HEK293 (cell line): Measurements from ENCODE around the gene MYH11.
"Not testable (repeated sequence)": the region's sequence is repeated elsewhere in the genome, so short reads cannot be mapped to it uniquely, and the experiment has no call there.

Source experiments
- CTCF ChIA-PET: fragments of 350-600 bp; formaldehyde crosslinking; extraction: SDS; loops from one replicate; lab custom pipeline; 2021; ENCODE audit warnings: antibody characterized with exemption; lab: Yijun Ruan, JAX
- POLR2A ChIA-PET: fragments of 300-600 bp; formaldehyde crosslinking; extraction: SDS; loops from one replicate; lab custom pipeline; 2020; ENCODE audit warnings: antibody characterized with exemption, inconsistent platforms; lab: Yijun Ruan, JAX
- H3K27ac ChIP-seq: fragments of 200-500 bp; sonication (Bioruptor generic); 2 replicates; pipeline ENCODE4 v1.5.1; 2014; ENCODE audit warnings: low read depth, low read length, control low read depth, inconsistent platforms; ENCODE audit errors: extremely low read depth
- H3K36me3 ChIP-seq, 2 experiments: fragments of 200-500 bp in 1 of 2; sonication (Bioruptor generic) in 1 of 2; 1 replicate in 1 of 2; 2 replicates in 1 of 2; pipeline ENCODE4 v1.5.1; 2014 to 2017; ENCODE audit warnings: inconsistent platforms in 2 of 2, low read length in 2 of 2; ENCODE audit not compliant: control insufficient read depth in 2 of 2, insufficient read depth in 1 of 2
- H3K4me1 ChIP-seq: fragments of 200-500 bp; sonication (Bioruptor generic); 2 replicates; pipeline ENCODE4 v1.5.1; 2014; ENCODE audit warnings: mild to moderate bottlenecking, low read length, inconsistent platforms; ENCODE audit not compliant: control insufficient read depth, insufficient read depth
- H3K4me3 ChIP-seq: 2 replicates; pipeline ENCODE4 v1.5.1; 2011; ENCODE audit warnings: low read depth, mild to moderate bottlenecking, control low read depth, low read length, moderate library complexity
- H3K9me3 ChIP-seq: fragments of 200-500 bp; sonication (Bioruptor generic); 2 replicates; pipeline ENCODE4 v1.5.1; 2014; ENCODE audit warnings: low read depth, low read length, inconsistent platforms; ENCODE audit not compliant: control insufficient read depth, insufficient read depth
- GLIS2 ChIP-seq: fragments of 450-650 bp; formaldehyde crosslinking; IDR thresholded peaks from 2 replicates; pipeline ENCODE4 v1.5.1; 2016; ENCODE audit warnings: missing biosample characterization, missing genetic modification characterization
- HOXC10 ChIP-seq: sonication (generic); formaldehyde crosslinking; IDR thresholded peaks from 2 replicates; pipeline ENCODE4 v1.8.1; 2023; ENCODE audit warnings: mild to moderate bottlenecking, missing genetic modification reagents
- RBAK ChIP-seq: fragments of 450-650 bp; formaldehyde crosslinking; IDR thresholded peaks from 2 replicates; pipeline ENCODE4 v1.5.1; 2016; ENCODE audit warnings: missing biosample characterization, missing genetic modification characterization
- ZBTB20 ChIP-seq: fragments of 450-650 bp; formaldehyde crosslinking; IDR thresholded peaks from 2 replicates; pipeline ENCODE4 v1.5.1; 2016; ENCODE audit warnings: missing biosample characterization, missing genetic modification characterization
- ZBTB21 ChIP-seq: fragments of 450-650 bp; formaldehyde crosslinking; IDR thresholded peaks from 2 replicates; pipeline ENCODE4 v1.5.1; 2017; ENCODE audit warnings: missing biosample characterization, missing genetic modification characterization
- ZNF221 ChIP-seq: fragments of 450-650 bp; formaldehyde crosslinking; IDR thresholded peaks from 2 replicates; pipeline ENCODE4 v1.5.1; 2017; ENCODE audit warnings: missing biosample characterization, missing genetic modification characterization, borderline replicate concordance
- ZNF350 ChIP-seq: fragments of 450-650 bp; formaldehyde crosslinking; IDR thresholded peaks from 2 replicates; pipeline ENCODE4 v1.5.0; 2017; ENCODE audit warnings: missing biosample characterization, mild to moderate bottlenecking, missing genetic modification characterization
- ZNF354C ChIP-seq: fragments of 450-650 bp; formaldehyde crosslinking; IDR thresholded peaks from 2 replicates; pipeline ENCODE4 v1.5.1; 2016; ENCODE audit warnings: missing biosample characterization, missing genetic modification characterization, low read depth, borderline replicate concordance
- ZNF449 ChIP-seq: fragments of 450-650 bp; formaldehyde crosslinking; IDR thresholded peaks from 2 replicates; pipeline ENCODE4 v1.5.1; 2017; ENCODE audit warnings: missing biosample characterization, mild to moderate bottlenecking, missing genetic modification characterization, moderate library complexity
- ZNF560 ChIP-seq: fragments of 450-650 bp; formaldehyde crosslinking; IDR thresholded peaks from 2 replicates; pipeline ENCODE4 v1.5.1; 2017; ENCODE audit warnings: missing biosample characterization, missing genetic modification characterization, borderline replicate concordance
- ZNF585B ChIP-seq: fragments of 450-650 bp; formaldehyde crosslinking; IDR thresholded peaks from 2 replicates; pipeline ENCODE4 v1.5.1; 2016; ENCODE audit warnings: missing biosample characterization, missing genetic modification characterization
- ZNF610 ChIP-seq: fragments of 450-650 bp; formaldehyde crosslinking; IDR thresholded peaks from 2 replicates; pipeline ENCODE4 v1.5.1; 2016; ENCODE audit warnings: missing biosample characterization, missing genetic modification characterization, borderline replicate concordance
- ZNF654 ChIP-seq: fragments of 450-650 bp; formaldehyde crosslinking; IDR thresholded peaks from 2 replicates; pipeline ENCODE4 v1.5.1; 2016; ENCODE audit warnings: low read depth, missing biosample characterization, missing genetic modification characterization
- TF ChIP-seq, protein P1 (sequence below): fragments of 450-650 bp; formaldehyde crosslinking; IDR thresholded peaks from 2 replicates; pipeline ENCODE4 v1.5.1; 2016; ENCODE audit warnings: missing biosample characterization, missing genetic modification characterization
- TF ChIP-seq, protein P2 (sequence below): fragments of 450-650 bp; formaldehyde crosslinking; IDR thresholded peaks from 2 replicates; pipeline ENCODE4 v1.5.1; 2016; ENCODE audit warnings: missing biosample characterization, missing genetic modification characterization
- TF ChIP-seq, protein P3 (sequence below): fragments of 450-650 bp; formaldehyde crosslinking; IDR thresholded peaks from 2 replicates; pipeline ENCODE4 v1.5.1; 2016; ENCODE audit warnings: missing biosample characterization, missing genetic modification characterization
- TF ChIP-seq, protein P4 (sequence below): fragments of 450-650 bp; formaldehyde crosslinking; IDR thresholded peaks from 2 replicates; pipeline ENCODE4 v1.5.1; 2016; ENCODE audit warnings: missing biosample characterization, missing genetic modification characterization

Gene MYH11

GRCh38 chr16:15810411-15810810 is 46.4 kb downstream of the MYH11 start (continued):
- no peak for TF ChIP-seq ZNF449 (tag by site-specific recombination)
- TF ChIP-seq HOXC10 (CRISPR knock-in tag) = no peak
- TF ChIP-seq, protein P1, sequence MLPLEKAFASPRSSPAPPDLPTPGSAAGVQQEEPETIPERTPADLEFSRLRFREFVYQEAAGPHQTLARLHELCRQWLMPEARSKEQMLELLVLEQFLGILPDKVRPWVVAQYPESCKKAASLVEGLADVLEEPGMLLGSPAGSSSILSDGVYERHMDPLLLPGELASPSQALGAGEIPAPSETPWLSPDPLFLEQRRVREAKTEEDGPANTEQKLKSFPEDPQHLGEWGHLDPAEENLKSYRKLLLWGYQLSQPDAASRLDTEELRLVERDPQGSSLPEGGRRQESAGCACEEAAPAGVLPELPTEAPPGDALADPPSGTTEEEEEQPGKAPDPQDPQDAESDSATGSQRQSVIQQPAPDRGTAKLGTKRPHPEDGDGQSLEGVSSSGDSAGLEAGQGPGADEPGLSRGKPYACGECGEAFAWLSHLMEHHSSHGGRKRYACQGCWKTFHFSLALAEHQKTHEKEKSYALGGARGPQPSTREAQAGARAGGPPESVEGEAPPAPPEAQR (tag by site-specific recombination) = no peak
- no peak for TF ChIP-seq ZNF354C (tag by site-specific recombination)
- TF ChIP-seq, all 188 proteins: peak for 0

- CTCF ChIA-PET = interaction anchor here (1.5 kb wide), 1 partner anchor 31 kb away, joined by 4 read pairs; no protein-coding TSS in a partner anchor
- not testable (repeated sequence) for H3K4me3 ChIP-seq
Observed at GRCh38 chr16:15809297-15809696, 47.5 kb downstream of the MYH11 start.

GRCh38 chr16:15808071-15808470 is 48.8 kb downstream of the MYH11 start:
- CTCF ChIA-PET = interaction anchor here (1.5 kb wide), 1 partner anchor 30 kb away, joined by 4 read pairs; no protein-coding TSS in a partner anchor
- H3K36me3 ChIP-seq = no peaks in the 10 kb centered on the region
- no peak for TF ChIP-seq ZNF350
- TF ChIP-seq, protein P2, sequence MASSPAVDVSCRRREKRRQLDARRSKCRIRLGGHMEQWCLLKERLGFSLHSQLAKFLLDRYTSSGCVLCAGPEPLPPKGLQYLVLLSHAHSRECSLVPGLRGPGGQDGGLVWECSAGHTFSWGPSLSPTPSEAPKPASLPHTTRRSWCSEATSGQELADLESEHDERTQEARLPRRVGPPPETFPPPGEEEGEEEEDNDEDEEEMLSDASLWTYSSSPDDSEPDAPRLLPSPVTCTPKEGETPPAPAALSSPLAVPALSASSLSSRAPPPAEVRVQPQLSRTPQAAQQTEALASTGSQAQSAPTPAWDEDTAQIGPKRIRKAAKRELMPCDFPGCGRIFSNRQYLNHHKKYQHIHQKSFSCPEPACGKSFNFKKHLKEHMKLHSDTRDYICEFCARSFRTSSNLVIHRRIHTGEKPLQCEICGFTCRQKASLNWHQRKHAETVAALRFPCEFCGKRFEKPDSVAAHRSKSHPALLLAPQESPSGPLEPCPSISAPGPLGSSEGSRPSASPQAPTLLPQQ (tag by site-specific recombination) = no peak
- no peak for TF ChIP-seq ZNF654 (tag by site-specific recombination)
- no peak for TF ChIP-seq ZNF585B (tag by site-specific recombination)
- TF ChIP-seq, protein P3, sequence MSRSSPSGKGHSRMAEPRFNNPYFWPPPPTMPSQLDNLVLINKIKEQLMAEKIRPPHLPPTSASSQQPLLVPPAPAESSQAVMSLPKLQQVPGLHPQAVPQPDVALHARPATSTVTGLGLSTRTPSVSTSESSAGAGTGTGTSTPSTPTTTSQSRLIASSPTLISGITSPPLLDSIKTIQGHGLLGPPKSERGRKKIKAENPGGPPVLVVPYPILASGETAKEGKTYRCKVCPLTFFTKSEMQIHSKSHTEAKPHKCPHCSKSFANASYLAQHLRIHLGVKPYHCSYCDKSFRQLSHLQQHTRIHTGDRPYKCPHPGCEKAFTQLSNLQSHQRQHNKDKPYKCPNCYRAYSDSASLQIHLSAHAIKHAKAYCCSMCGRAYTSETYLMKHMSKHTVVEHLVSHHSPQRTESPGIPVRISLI (tag by site-specific recombination) = no peak
- TF ChIP-seq, protein P4, sequence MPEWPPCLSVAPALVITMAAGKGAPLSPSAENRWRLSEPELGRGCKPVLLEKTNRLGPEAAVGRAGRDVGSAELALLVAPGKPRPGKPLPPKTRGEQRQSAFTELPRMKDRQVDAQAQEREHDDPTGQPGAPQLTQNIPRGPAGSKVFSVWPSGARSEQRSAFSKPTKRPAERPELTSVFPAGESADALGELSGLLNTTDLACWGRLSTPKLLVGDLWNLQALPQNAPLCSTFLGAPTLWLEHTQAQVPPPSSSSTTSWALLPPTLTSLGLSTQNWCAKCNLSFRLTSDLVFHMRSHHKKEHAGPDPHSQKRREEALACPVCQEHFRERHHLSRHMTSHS (tag by site-specific recombination) = no peak
- no peak for TF ChIP-seq ZNF560
- TF ChIP-seq GLIS2 (tag by site-specific recombination) = no peak
- no peak for TF ChIP-seq ZBTB21 (tag by site-specific recombination)
- no peak for TF ChIP-seq ZNF221 (tag by site-specific recombination)
- TF ChIP-seq ZNF610 (tag by site-specific recombination) = no peak
- no peak for TF ChIP-seq ZBTB20 (tag by site-specific recombination)
- TF ChIP-seq RBAK (tag by site-specific recombination) = no peak
- POLR2A ChIA-PET = no interaction called here
- H3K4me1 ChIP-seq = no peaks in the 10 kb centered on the region
- H3K9me3 ChIP-seq = no peaks in the 10 kb centered on the region
- H3K27ac ChIP-seq = no peak overlapping the region
- no peak overlapping the region for H3K4me3 ChIP-seq

More at GRCh38 chr16:15809297-15809696, 47.5 kb downstream of the MYH11 start:
- H3K27ac ChIP-seq, H3K36me3 ChIP-seq, POLR2A ChIA-PET, H3K9me3 ChIP-seq, H3K4me1 ChIP-seq: not testable (repeated sequence)
